ENCODE data around the gene PDE6B. TPM values are rescaled to one million over a fixed set of nuclear protein-coding genes. Genes with fewer than 3 reads are reported as not detected.

Gene PDE6B
- total and polyA plus RNA-seq, 9 donors = 1.4 to 7.5 (median 4.6) TPM

DNA sequence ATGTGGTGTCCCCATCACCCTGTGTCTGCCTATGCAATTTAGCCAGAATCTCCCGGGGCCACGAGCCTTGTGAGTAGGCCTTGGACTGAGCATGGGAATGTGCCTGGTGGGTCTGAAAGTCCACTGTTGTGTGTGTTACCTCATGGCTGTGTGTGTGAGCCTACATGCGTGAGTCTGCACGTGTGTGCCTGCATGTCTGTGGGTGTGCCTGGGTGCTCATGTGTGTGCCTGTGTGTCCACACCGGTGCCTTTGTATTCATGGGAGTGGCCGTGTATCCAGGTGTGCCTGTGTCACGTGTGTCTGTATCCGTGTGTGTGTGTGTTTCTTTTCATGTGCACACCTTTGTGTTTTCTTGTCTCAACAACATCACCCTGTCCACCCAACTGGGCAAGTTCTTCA lies 34.5 kb downstream of the PDE6B start:
- H3K27ac ChIP-seq = no peak overlapping the region
- TF ChIP-seq, protein P1, sequence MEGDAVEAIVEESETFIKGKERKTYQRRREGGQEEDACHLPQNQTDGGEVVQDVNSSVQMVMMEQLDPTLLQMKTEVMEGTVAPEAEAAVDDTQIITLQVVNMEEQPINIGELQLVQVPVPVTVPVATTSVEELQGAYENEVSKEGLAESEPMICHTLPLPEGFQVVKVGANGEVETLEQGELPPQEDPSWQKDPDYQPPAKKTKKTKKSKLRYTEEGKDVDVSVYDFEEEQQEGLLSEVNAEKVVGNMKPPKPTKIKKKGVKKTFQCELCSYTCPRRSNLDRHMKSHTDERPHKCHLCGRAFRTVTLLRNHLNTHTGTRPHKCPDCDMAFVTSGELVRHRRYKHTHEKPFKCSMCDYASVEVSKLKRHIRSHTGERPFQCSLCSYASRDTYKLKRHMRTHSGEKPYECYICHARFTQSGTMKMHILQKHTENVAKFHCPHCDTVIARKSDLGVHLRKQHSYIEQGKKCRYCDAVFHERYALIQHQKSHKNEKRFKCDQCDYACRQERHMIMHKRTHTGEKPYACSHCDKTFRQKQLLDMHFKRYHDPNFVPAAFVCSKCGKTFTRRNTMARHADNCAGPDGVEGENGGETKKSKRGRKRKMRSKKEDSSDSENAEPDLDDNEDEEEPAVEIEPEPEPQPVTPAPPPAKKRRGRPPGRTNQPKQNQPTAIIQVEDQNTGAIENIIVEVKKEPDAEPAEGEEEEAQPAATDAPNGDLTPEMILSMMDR (IDR thresholded peaks at IDR 0.05) = no peak
- no peak for TF ChIP-seq POLR2A (IDR thresholded peaks at IDR 0.05)
- no peak for TF ChIP-seq EP300 (IDR thresholded peaks at IDR 0.05)
- peaks cover 7% of the 10 kb centered on the region for H3K4me1 ChIP-seq (ENCODE audit: insufficient read depth)
- peak in 1 of 5 donors; percentile 5 for DNase-seq
- H3K27me3 ChIP-seq = no peaks in the 10 kb centered on the region
- intact Hi-C loops (cut with DNase I) = no loop called here
- WGBS, 3 donors = 85 to 92% (median 89%) methylated on average over 8 of the region's 8 CpGs
- no peaks in the 10 kb centered on the region for H3K36me3 ChIP-seq
- no peak overlapping the region for H3K4me3 ChIP-seq
- no peaks in the 10 kb centered on the region for H3K9me3 ChIP-seq

DNA sequence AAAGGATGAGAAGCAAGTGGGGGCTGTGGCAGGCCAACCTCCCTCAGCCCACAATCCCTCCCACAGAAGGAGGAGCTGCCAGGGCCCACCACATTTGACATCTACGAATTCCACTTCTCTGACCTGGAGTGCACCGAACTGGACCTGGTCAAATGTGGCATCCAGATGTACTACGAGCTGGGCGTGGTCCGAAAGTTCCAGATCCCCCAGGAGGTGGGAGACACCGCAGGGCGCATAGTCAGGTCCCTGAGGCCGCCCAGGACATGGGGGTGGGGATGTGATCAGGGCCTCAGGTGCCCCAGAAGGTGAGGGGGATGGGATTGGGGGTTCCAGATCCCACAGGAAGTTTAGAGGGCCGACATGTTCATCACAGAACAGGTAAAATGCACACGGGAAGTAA lies 35.0 kb downstream of the PDE6B start:
- Histone ChIP-seq H3K27ac (no peak overlapping the region), H3K4me1 (ENCODE audit: insufficient read depth) (peaks cover 7% of the 10 kb centered on the region), H3K27me3 (no peaks in the 10 kb centered on the region), H3K36me3 (no peaks in the 10 kb centered on the region), H3K9me3 (no peaks in the 10 kb centered on the region), H3K4me3 (no peak overlapping the region)
- 88 to 94% (median 90%) methylated on average over 10 of the region's 10 CpGs for WGBS, 3 donors
- peak in 2 of 5 donors; percentile 16 to 25 for DNase-seq
- intact Hi-C loops (cut with DNase I) = no loop called here
- TF ChIP-seq, protein P1 (IDR thresholded peaks at IDR 0.05) = no peak
- TF ChIP-seq EP300 (IDR thresholded peaks at IDR 0.05) = no peak
- no peak for TF ChIP-seq POLR2A (IDR thresholded peaks at IDR 0.05)

DNA sequence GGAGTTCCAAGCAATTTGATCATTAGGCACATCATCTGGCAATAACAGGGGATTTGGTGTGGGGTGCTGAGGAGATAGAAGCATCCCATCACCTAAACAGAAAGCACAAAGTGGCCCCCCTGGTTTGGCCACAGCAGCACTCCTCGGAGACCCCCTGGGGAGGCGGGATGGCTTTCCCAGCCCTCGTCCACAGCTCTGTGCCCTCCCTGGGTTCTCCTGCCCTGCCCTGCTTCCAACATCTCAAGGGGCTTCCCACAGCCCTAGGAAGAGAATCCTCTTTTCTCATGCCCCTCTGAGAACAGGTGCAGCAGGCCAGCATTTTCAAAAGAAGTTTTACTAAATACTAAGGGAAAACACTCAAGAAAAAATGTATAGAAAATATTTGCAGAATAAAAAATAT lies 35.9 kb downstream of the PDE6B start:
- WGBS, 3 donors = 87 to 95% (median 89%) methylated on average over 3 of the region's 3 CpGs
- Histone ChIP-seq H3K4me3 (no peak overlapping the region), H3K27ac (no peak overlapping the region), H3K36me3 (no peaks in the 10 kb centered on the region), H3K27me3 (no peaks in the 10 kb centered on the region), H3K4me1 (ENCODE audit: insufficient read depth) (peaks cover 7% of the 10 kb centered on the region), H3K9me3 (no peaks in the 10 kb centered on the region)
- no peak for TF ChIP-seq POLR2A (IDR thresholded peaks at IDR 0.05)
- no peak for TF ChIP-seq EP300 (IDR thresholded peaks at IDR 0.05)
- TF ChIP-seq, protein P1 (IDR thresholded peaks at IDR 0.05) = no peak
- DNase-seq = peak in 2 of 5 donors; percentile 1
- intact Hi-C loops (cut with DNase I) = no loop called here

DNA sequence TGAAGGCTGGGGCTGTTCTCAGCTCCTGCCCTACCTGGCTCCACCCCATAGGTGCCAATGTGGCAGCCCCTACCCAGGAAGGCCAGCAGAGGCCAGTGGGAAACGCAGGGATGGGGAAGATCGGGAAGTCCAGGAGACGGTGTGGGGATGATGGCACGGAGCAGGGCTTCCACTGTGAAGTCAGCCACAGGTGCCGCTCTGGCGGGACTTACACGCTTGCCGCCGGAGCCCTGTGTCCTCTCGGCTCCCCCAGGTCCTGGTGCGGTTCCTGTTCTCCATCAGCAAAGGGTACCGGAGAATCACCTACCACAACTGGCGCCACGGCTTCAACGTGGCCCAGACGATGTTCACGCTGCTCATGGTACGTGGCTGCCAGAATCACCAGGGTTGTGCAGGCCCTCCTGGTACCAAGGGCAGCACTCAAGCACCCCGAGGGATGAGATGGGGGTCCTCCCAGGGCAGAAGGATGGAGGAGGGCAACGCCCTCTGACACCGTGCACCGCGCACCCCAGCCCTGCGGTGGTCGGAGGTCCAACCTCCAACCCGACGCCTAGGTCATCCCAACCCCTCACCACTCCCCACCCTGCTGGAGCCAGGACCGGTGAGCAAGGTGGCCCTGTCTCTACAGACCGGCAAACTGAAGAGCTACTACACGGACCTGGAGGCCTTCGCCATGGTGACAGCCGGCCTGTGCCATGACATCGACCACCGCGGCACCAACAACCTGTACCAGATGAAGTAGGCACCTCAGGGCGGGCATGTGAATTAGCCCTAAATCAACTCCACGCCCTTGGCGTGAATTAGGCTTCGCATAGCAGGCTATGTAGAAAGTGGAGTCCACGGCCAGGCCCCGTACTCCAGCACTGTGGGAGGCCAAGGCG lies 36.7 kb downstream of the PDE6B start:
- 96% methylated on average over 42 of the region's 42 CpGs for WGBS, 3 donors
- Histone ChIP-seq H3K27me3 (no peaks in the 10 kb centered on the region), H3K4me3 (no peak overlapping the region), H3K27ac (no peak overlapping the region), H3K36me3 (no peaks in the 10 kb centered on the region), H3K4me1 (ENCODE audit: insufficient read depth) (peaks cover 7% of the 10 kb centered on the region), H3K9me3 (no peaks in the 10 kb centered on the region)
- intact Hi-C loops (cut with DNase I) = no loop called here
- DNase-seq = peak in 3 of 5 donors; percentile 17 to 26 (median 17)
- TF ChIP-seq, protein P1 (IDR thresholded peaks at IDR 0.05) = no peak
- TF ChIP-seq POLR2A (IDR thresholded peaks at IDR 0.05) = no peak

All from ovary (tissue), 9 donors.